GM06990 (cell line): Measurements from ENCODE around the gene ERCC2.
A peak's percentile ranks its signal among the peaks of the same experiment; 100 is the strongest.

Experiments
- DNase-seq: peaks from one replicate; pipeline ENCODE4 v3.0.0-alpha.2; 2011; ENCODE audit not compliant: insufficient read length; ENCODE audit errors: extremely low read depth
- H3K27me3 ChIP-seq: replicated peaks from 2 replicates; pipeline ENCODE4 v1.6.0; 2011; ENCODE audit warnings: low read length; ENCODE audit not compliant: control insufficient read depth, insufficient read depth
- H3K36me3 ChIP-seq: 2 replicates; pipeline ENCODE4 v1.5.1; 2011; ENCODE audit warnings: low read length; ENCODE audit not compliant: control insufficient read depth, insufficient read depth
- H3K4me3 ChIP-seq: replicated peaks from 2 replicates; pipeline ENCODE4 v1.5.1; 2011; ENCODE audit warnings: low read depth, mild to moderate bottlenecking, control low read depth, low read length
- TF ChIP-seq, protein P1 (sequence below): IDR thresholded peaks from 2 replicates; pipeline ENCODE4 v1.5.1; 2011; ENCODE audit warnings: low read length, control low read depth, mild to moderate bottlenecking, inconsistent platforms; ENCODE audit not compliant: insufficient read depth, poor library complexity, severe bottlenecking

ERCC2 gene

DNA sequence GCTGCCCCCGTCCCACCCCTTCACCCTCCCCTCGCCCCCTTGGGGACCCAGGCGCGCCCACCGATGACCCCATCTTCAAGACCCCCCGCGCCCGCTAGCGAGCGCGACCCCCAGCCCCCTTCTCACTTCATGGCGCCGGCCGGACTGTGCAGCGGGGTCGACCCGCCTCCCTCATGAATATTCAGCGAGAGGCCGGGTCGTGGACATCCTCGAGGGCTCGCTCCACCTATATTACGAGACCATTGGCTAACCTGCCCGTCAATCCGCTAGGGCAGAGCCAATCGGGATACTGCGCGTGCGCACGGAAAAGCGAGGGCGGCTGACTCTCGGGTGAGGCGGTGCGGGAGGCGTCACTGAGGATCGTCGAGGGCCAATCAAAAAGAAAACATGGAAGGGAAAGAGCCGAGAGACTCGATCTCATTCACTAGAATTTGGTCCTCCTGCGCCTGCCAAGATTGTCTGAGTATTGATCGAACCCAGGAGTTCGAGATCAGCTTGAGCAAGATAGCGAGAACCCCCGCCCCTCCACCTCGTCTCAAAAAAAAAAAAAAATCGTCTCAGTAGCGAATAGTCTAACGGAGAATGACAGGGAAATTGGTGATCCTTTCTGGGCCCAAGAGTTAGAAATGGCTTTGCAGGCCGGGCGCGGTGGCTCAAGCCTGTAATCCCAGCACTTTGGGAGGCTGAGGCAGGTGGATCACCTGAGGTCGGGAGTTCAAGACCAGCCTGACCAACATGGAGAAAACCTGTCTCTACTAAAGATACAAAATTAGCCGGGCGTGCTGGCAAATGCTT lies at the start of gene ERCC2:
ERCC2 (minus strand) TSS at position 164 of the 795 bp plus-strand sequence; CDS start at position 131, 33 bp downstream.
- H3K27me3 ChIP-seq, result no peaks in the 10 kb centered on the region
- peak within 1 kb of the TSS; percentile 88 for H3K4me3 ChIP-seq
- H3K36me3 ChIP-seq, result peaks cover 2% of the 10 kb centered on the region
- TF ChIP-seq, protein P1, sequence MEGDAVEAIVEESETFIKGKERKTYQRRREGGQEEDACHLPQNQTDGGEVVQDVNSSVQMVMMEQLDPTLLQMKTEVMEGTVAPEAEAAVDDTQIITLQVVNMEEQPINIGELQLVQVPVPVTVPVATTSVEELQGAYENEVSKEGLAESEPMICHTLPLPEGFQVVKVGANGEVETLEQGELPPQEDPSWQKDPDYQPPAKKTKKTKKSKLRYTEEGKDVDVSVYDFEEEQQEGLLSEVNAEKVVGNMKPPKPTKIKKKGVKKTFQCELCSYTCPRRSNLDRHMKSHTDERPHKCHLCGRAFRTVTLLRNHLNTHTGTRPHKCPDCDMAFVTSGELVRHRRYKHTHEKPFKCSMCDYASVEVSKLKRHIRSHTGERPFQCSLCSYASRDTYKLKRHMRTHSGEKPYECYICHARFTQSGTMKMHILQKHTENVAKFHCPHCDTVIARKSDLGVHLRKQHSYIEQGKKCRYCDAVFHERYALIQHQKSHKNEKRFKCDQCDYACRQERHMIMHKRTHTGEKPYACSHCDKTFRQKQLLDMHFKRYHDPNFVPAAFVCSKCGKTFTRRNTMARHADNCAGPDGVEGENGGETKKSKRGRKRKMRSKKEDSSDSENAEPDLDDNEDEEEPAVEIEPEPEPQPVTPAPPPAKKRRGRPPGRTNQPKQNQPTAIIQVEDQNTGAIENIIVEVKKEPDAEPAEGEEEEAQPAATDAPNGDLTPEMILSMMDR, result no peak
- DNase-seq, result peak; percentile 96

DNA sequence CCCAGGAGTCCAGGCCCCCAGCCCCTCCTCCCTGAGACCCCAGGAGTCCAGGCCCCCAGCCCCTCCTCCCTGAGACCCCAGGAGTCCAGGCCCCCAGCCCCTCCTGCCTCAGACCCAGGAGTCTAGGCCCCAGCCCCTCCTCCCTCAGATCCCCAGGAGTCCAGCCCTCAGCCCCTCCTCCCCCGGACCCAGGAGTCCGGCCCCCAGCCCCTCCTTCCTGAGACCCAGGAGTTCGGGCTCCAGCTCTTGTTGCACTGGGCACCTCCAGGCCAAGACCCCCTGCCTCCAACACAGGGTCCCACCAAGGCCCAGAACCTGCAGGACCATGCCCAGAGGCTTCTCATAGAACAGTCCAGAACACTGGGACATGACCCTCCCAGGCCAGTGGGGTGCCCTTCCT lies 49.5 kb upstream of the ERCC2 start:
- Histone ChIP-seq H3K4me3 (no peak overlapping the region), H3K27me3 (no peaks in the 10 kb centered on the region)

DNA sequence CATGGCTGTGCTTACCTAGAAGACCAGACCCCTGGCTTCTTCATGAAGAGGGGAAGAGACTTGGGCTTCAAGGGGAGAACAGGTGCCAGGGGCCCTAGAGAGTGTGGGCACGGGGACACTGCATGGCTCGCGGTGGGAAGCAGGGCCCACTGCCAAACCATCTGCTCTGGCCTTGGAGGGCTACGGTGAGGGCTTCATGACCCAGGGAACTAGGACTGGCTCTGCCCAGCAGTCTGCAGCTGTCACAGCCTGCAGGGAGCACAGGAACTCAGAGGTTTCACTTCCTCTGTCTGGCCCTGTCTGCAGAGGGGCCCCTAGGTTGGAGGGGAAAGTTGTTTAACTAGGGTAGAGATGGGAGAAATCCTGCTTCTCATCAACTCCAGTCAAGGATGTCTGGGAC lies 49.0 kb upstream of the ERCC2 start:
- peak; percentile 69 for DNase-seq
- TF ChIP-seq, protein P1, result no peak
- H3K4me3 ChIP-seq, result peak overlapping the region; percentile 6; the same call in 1 of the 2 replicates
- H3K36me3 ChIP-seq, result peaks cover 4% of the 10 kb centered on the region
- no peaks in the 10 kb centered on the region for H3K27me3 ChIP-seq

More for the DNA sequence above, 49.5 kb upstream of the ERCC2 start:
- peaks cover 2% of the 10 kb centered on the region for H3K36me3 ChIP-seq
- TF ChIP-seq, protein P1, result no peak
- no peak for DNase-seq

DNA sequence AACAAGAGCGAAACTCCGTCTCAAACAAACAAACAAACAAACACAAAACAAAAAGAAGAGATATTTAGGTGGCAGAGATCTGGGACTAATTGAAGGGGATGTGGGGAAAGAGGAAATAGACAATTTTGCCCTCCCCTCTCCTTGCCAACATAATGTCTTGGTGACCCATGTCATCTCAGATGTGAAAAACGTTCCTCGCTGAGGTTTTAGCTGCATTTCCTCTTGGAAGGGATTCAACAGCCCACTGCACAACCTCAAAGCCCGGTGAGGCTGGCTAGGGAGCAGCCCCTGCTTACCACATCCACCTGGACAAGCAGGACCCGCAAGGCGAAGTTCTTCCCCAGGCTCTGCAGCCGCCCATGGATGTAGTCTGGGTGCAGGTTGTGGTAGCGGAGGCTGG lies 48.4 kb upstream of the ERCC2 start:
- DNase-seq, result no peak
- Histone ChIP-seq H3K27me3 (no peaks in the 10 kb centered on the region), H3K4me3 (no peak overlapping the region), H3K36me3 (peaks cover 5% of the 10 kb centered on the region)
- TF ChIP-seq, protein P1, result no peak

DNA sequence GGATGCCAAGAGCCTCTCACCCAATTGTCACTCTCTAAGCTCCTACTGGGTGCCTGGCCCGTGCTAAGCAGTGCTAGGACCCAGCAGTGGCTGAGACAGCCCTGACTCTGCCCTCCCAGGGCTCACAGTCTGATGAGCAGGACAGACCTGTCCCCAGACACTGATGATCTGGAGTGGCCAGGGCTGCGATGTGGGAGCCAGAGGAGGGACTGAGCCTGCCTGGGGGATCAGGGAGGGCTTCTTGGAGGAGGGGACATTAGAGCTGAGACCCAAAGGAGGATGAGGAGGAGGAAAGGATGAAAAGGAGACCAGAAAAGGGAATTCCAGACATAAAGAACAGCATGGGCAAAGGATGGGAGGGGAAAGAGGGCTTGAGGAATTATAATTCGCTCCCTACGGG lies 46.8 kb upstream of the ERCC2 start:
- peaks cover 6% of the 10 kb centered on the region for H3K36me3 ChIP-seq
- no peak for DNase-seq

More for the DNA sequence above, 46.8 kb upstream of the ERCC2 start:
- TF ChIP-seq, protein P1, result no peak
- H3K27me3 ChIP-seq, result no peaks in the 10 kb centered on the region
- H3K4me3 ChIP-seq, result no peak overlapping the region
